SK-N-SH (cell line): ENCODE data around the gene SRRM2. TPM values are rescaled to one million over a fixed set of nuclear protein-coding genes. Genes with fewer than 3 reads are reported as not detected.
A peak's percentile ranks its signal among the peaks of the same experiment; 100 is the strongest.

Experiments used
- CTCF ChIA-PET: fragments of 300-600, 350-600 bp; formaldehyde crosslinking; extraction: SDS; loops from one replicate; lab custom pipeline; 2021; lab: Yijun Ruan, JAX
- POLR2A ChIA-PET: fragments of 350-600 bp; sonication (Branson Sonifier 250); formaldehyde crosslinking; extraction: SDS; loops from one replicate; lab custom pipeline; 2020; ENCODE audit warnings: antibody characterized with exemption, inconsistent platforms; lab: Yijun Ruan, JAX
- DNase-seq: peaks from one replicate; pipeline ENCODE4 v3.0.0; 2012
- H2AFZ ChIP-seq: fragments of 200-600 bp; sonication (generic); 2 replicates; pipeline ENCODE4 v1.8.1; 2016; ENCODE audit warnings: antibody characterized with exemption, mild to moderate bottlenecking, low read depth
- H3F3A ChIP-seq: fragments of 200-600 bp; sonication (generic); replicated peaks from 2 replicates; pipeline ENCODE3; 2016; ENCODE audit warnings: antibody characterized with exemption, mild to moderate bottlenecking; ENCODE audit not compliant: insufficient read depth
- H3K27ac ChIP-seq, 2 experiments: fragments of 200-500 bp in 1 of 2; fragments of 200-600 bp in 1 of 2; sonication (Bioruptor generic) in 1 of 2; sonication (generic), shearing (Covaris generic) in 1 of 2; 2 replicates each; pipeline versions ENCODE4 v1.5.1 to v1.6.1; 2014 to 2016; ENCODE audit warnings: low read depth in 2 of 2, inconsistent platforms in 1 of 2, low read length in 1 of 2, mild to moderate bottlenecking in 1 of 2, mixed read lengths in 1 of 2
- H3K27me3 ChIP-seq: fragments of 200-600 bp; sonication (generic), shearing (Covaris generic); 2 replicates; pipeline ENCODE4 v1.6.1; 2016; ENCODE audit warnings: mixed run types; ENCODE audit not compliant: insufficient read depth
- H3K36me3 ChIP-seq, 2 experiments: fragments of 200-500 bp in 1 of 2; fragments of 200-600 bp in 1 of 2; sonication (Bioruptor generic) in 1 of 2; sonication (generic) in 1 of 2; replicated peaks in 1 of 2; 2 replicates each; pipeline versions ENCODE3 to v1.5.1; 2014 to 2016; ENCODE audit warnings: low read length in 1 of 2, mild to moderate bottlenecking in 1 of 2; ENCODE audit not compliant: insufficient read depth in 2 of 2, control insufficient read depth in 1 of 2
- H3K4me1 ChIP-seq, 2 experiments: fragments of 200-500 bp in 1 of 2; fragments of 200-600 bp in 1 of 2; sonication (Bioruptor generic) in 1 of 2; sonication (generic), shearing (Covaris generic) in 1 of 2; 2 replicates each; pipeline versions ENCODE4 v1.5.1 to v1.6.1; 2014 to 2016; ENCODE audit warnings: low read depth in 1 of 2, low read length in 1 of 2, mixed run types in 1 of 2; ENCODE audit not compliant: insufficient read depth in 2 of 2, control insufficient read depth in 1 of 2
- H3K4me2 ChIP-seq: fragments of 200-600 bp; sonication (generic), shearing (Covaris generic); 2 replicates; pipeline ENCODE4 v1.6.1; 2017; ENCODE audit warnings: mixed run types
- H3K4me3 ChIP-seq, 2 experiments: fragments of 200-500 bp in 1 of 2; fragments of 200-600 bp in 1 of 2; sonication (Bioruptor generic) in 1 of 2; sonication (generic), shearing (Covaris generic) in 1 of 2; 2 replicates each; pipeline versions ENCODE4 v1.5.1 to v1.8.1; 2014 to 2016; ENCODE audit warnings: low read depth in 2 of 2, inconsistent platforms in 1 of 2, low read length in 1 of 2, mild to moderate bottlenecking in 1 of 2, mixed read lengths in 1 of 2, moderate library complexity in 1 of 2
- H3K79me2 ChIP-seq: fragments of 200-600 bp; sonication (generic); 2 replicates; pipeline ENCODE4 v1.8.1; 2017; ENCODE audit warnings: mild to moderate bottlenecking; ENCODE audit not compliant: insufficient read depth
- H3K9ac ChIP-seq: fragments of 200-600 bp; sonication (generic); 2 replicates; pipeline ENCODE4 v1.6.1; 2017; ENCODE audit warnings: mixed run types
- H3K9me2 ChIP-seq: fragments of 200-600 bp; sonication (generic); 2 replicates; pipeline ENCODE4 v1.6.1; 2017; ENCODE audit warnings: mixed run types
- H3K9me3 ChIP-seq: fragments of 200-600 bp; sonication (generic); 2 replicates; pipeline ENCODE4 v1.6.1; 2017; ENCODE audit warnings: mixed run types, mild to moderate bottlenecking, moderate library complexity
- H4K20me1 ChIP-seq: fragments of 200-600 bp; sonication (generic); 2 replicates; pipeline ENCODE4 v1.6.1; 2017; ENCODE audit warnings: mild to moderate bottlenecking, mixed run types; ENCODE audit not compliant: insufficient read depth
- CTCF ChIP-seq: fragments of 200-600 bp; sonication (generic); IDR thresholded peaks from 2 replicates; pipeline ENCODE4 v1.6.1; 2017; ENCODE audit warnings: antibody characterized with exemption, mild to moderate bottlenecking, moderate library complexity
- ELF1 ChIP-seq: IDR thresholded peaks from 2 replicates; pipeline ENCODE4 v1.4.0; 2012
- FOSL2 ChIP-seq: IDR thresholded peaks from 2 replicates; pipeline ENCODE4 v1.4.0; 2012; ENCODE audit warnings: low read depth, mild to moderate bottlenecking, moderate library complexity, borderline replicate concordance
- MXI1 ChIP-seq: IDR thresholded peaks from 2 replicates; pipeline ENCODE4 v1.6.1; 2012; ENCODE audit warnings: mild to moderate bottlenecking, low read depth, low read length, improper control_type of control experiment
- NFIC ChIP-seq: IDR thresholded peaks from 2 replicates; pipeline ENCODE4 v1.4.0; 2012; ENCODE audit warnings: borderline replicate concordance
- NRF1 ChIP-seq: IDR thresholded peaks from 2 replicates; pipeline ENCODE4 v1.6.1; 2012; ENCODE audit warnings: low read depth, mild to moderate bottlenecking, low read length
- POLR2AphosphoS5 ChIP-seq: IDR thresholded peaks from 2 replicates; pipeline ENCODE4 v1.6.1; 2012; ENCODE audit warnings: low read depth, low read length
- TAF1 ChIP-seq: IDR thresholded peaks from 2 replicates; pipeline ENCODE4 v1.6.1; 2012; ENCODE audit warnings: low read depth, mild to moderate bottlenecking, low read length, moderate library complexity, borderline replicate concordance
- USF2 ChIP-seq: fragments of 150-350 bp; IDR thresholded peaks from 2 replicates; pipeline ENCODE4 v1.6.1; 2017; ENCODE audit warnings: antibody characterized with exemption, low read length, low read depth, borderline replicate concordance
- WGBS: methylation state at CpG from one replicate; pipeline ENCODE4 v1.1.6; 2017; ENCODE audit warnings: low lambda C conversion rate; 5-methylcytosine and 5-hydroxymethylcytosine counted together
- polyA plus RNA-seq, 3 experiments: library from polyadenylated mRNA; depleted of rRNA; stranded (reverse); fragments of >200 nt; gene quantifications; 2 replicates each; pipeline ENCODE4 v1.2.3, GENCODE V29; 2012
- TF ChIP-seq, protein P1 (sequence below): fragments of 150-350 bp; IDR thresholded peaks from 2 replicates; pipeline ENCODE4 v1.6.1; 2016; ENCODE audit warnings: mild to moderate bottlenecking, low read depth, low read length
- TF ChIP-seq, protein P2 (sequence below): IDR thresholded peaks from 2 replicates; pipeline ENCODE4 v1.4.0; 2012; ENCODE audit warnings: low read depth

Gene SRRM2
- polyA plus RNA-seq, 1 of the 3 experiments (the other 2 are of a cell fraction) = 143 TPM

DNA sequence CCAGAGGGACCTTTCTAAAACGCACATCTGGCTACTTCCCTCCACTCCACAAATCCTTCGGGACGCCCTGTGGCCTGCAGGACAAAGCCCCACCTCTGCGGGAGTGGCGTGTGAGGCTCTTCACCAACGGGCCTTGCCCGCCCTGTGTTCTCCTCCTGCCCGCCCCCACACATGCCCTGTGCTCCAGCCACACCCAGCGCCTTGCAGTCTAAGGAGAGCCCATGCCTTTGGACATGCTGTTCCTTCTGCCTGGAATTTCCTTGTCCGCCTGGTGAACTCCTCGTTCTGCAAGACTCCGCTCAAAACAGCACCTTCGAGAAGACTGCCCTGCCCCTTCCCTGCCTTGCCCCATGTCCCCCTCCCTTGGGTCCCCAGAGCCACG, 17.2 kb downstream of the SRRM2 start:
- H3K9me3 ChIP-seq = no peaks in the 10 kb centered on the region
- H3K9me2 ChIP-seq = no peaks in the 10 kb centered on the region
- no peaks in the 10 kb centered on the region for H3K27me3 ChIP-seq
- H3K79me2 ChIP-seq = peaks cover 57% of the 10 kb centered on the region
- H3K36me3 ChIP-seq = peaks cover 52 to 85% of the 10 kb centered on the region in 2 experiments
- no peak overlapping the region for H3K4me2 ChIP-seq
- no peak for TF ChIP-seq MXI1
- no peak for TF ChIP-seq NRF1
- TF ChIP-seq, protein P1, sequence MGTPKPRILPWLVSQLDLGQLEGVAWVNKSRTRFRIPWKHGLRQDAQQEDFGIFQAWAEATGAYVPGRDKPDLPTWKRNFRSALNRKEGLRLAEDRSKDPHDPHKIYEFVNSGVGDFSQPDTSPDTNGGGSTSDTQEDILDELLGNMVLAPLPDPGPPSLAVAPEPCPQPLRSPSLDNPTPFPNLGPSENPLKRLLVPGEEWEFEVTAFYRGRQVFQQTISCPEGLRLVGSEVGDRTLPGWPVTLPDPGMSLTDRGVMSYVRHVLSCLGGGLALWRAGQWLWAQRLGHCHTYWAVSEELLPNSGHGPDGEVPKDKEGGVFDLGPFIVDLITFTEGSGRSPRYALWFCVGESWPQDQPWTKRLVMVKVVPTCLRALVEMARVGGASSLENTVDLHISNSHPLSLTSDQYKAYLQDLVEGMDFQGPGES = no peak
- TF ChIP-seq, all 33 proteins: peak for 0
- no peak overlapping the region for H2AFZ ChIP-seq
- peaks cover 83% of the 10 kb centered on the region for H4K20me1 ChIP-seq
- no peak overlapping the region for H3K27ac ChIP-seq
- no peaks in the 10 kb centered on the region; a peak in 1 of 4 replicates for H3K4me1 ChIP-seq
- CTCF ChIA-PET = no interaction called here
- 89% methylated on average over 14 of the region's 14 CpGs for WGBS
- DNase-seq = no peak
- POLR2A ChIA-PET = interaction anchor here (0.7 kb wide), 1 partner anchor 13 kb away, joined by 4 read pairs; no protein-coding TSS in a partner anchor
- H3K4me3 ChIP-seq = no peak overlapping the region
- peaks cover 15% of the 10 kb centered on the region for H3F3A ChIP-seq
- H3K9ac ChIP-seq = no peak overlapping the region

GRCh38 chr16:2770057-2770951, 17.9 kb downstream of the SRRM2 start:
- H3K9ac ChIP-seq = no peak overlapping the region
- peaks cover 0 to 2% of the 10 kb centered on the region in 2 experiments; a peak in 1 of 4 replicates for H3K4me1 ChIP-seq
- no peak overlapping the region for H2AFZ ChIP-seq
- H3F3A ChIP-seq = peaks cover 14% of the 10 kb centered on the region
- no peak overlapping the region for H3K4me3 ChIP-seq
- DNase-seq = no peak
- ChIA-PET CTCF (no interaction called here), POLR2A (interaction anchor here (0.7 kb wide), 1 partner anchor 14 kb away, joined by 4 read pairs; no protein-coding TSS in a partner anchor)
- peaks cover 45 to 83% of the 10 kb centered on the region in 2 experiments for H3K36me3 ChIP-seq
- H3K9me2 ChIP-seq = no peaks in the 10 kb centered on the region
- H3K27ac ChIP-seq = no peak overlapping the region; a peak in 1 of 4 replicates
- no peak overlapping the region for H3K4me2 ChIP-seq
- H3K27me3 ChIP-seq = no peaks in the 10 kb centered on the region
- no peak for TF ChIP-seq ELF1
- no peak for TF ChIP-seq NFIC
- no peak for TF ChIP-seq FOSL2
- TF ChIP-seq CTCF = peak; percentile 18; the same call in 1 of the 2 replicates
- TF ChIP-seq USF2 = no peak
- TF ChIP-seq NRF1 = no peak
- TF ChIP-seq, protein P2, sequence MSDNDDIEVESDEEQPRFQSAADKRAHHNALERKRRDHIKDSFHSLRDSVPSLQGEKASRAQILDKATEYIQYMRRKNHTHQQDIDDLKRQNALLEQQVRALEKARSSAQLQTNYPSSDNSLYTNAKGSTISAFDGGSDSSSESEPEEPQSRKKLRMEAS = no peak
- no peak for TF ChIP-seq TAF1
- 0 out of 2 replicates have a peak, but pooled peaks have one; percentile 9 for TF ChIP-seq POLR2AphosphoS5
- peaks cover 77% of the 10 kb centered on the region for H4K20me1 ChIP-seq
- H3K9me3 ChIP-seq = no peaks in the 10 kb centered on the region
- WGBS = 75% methylated on average over 12 of the region's 32 CpGs
- peaks cover 57% of the 10 kb centered on the region for H3K79me2 ChIP-seq
